ENCODE results near the gene ORC3.
A peak's percentile ranks its signal among the peaks of the same experiment; 100 is the strongest.

ORC3 gene

GRCh38 chr6:87572883-87573282 lies 17.1 kb upstream of the ORC3 start:
- peaks cover 2% of the 10 kb centered on the region for H3K4me1 ChIP-seq (ENCODE audit: control insufficient read depth, insufficient read depth, low read length)
- H3K27me3 ChIP-seq (ENCODE audit: control insufficient read depth, insufficient read depth, low read length) = no peaks in the 10 kb centered on the region
- no peaks in the 10 kb centered on the region for H3K9me3 ChIP-seq (ENCODE audit: control insufficient read depth, insufficient read depth, low read length)
- H3K9ac ChIP-seq (ENCODE audit: low read depth, low read length) = no peak overlapping the region
- H3K4me3 ChIP-seq (ENCODE audit: low read depth, low read length) = no peak overlapping the region
- no peaks in the 10 kb centered on the region for H3K36me3 ChIP-seq (ENCODE audit: control insufficient read depth, insufficient read depth, low read length)

- Histone ChIP-seq H3K36me3 (ENCODE audit: control insufficient read depth, insufficient read depth, low read length) (no peaks in the 10 kb centered on the region), H3K9me3 (ENCODE audit: control insufficient read depth, insufficient read depth, low read length) (no peaks in the 10 kb centered on the region), H3K27me3 (ENCODE audit: control insufficient read depth, insufficient read depth, low read length) (no peaks in the 10 kb centered on the region), H3K4me3 (ENCODE audit: low read depth, low read length) (no peak overlapping the region), H3K4me1 (ENCODE audit: control insufficient read depth, insufficient read depth, low read length) (peaks cover 2% of the 10 kb centered on the region), H3K9ac (ENCODE audit: low read depth, low read length) (no peak overlapping the region)
Observed at GRCh38 chr6:87573307-87574024, 16.5 kb upstream of the ORC3 start.

DNA sequence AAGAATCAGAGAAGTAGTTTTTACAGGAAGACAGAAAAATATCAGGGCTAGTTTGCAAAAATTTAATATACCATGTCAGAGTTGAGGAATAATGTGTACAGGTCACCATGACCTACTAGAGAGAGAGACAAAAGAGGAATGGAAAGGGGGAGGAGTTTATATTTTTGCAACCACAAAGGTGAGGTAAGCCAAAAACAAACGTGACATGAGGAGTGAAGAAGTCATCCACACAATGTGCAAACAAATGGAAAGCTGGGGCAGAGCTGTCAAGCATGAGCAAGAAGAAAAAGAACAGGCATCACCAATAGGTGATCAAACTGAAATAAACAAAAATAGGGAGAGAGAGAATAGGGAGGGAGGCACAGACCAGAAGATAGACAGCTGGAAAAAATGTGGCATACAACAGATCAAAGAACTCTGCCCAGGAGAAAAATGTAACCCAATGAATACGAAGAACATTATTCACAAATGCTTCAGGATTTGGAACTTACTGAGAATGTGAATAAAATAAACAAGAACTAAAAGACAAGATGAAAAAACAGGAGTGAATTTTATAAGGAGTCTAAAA lies 15.6 kb upstream of the ORC3 start:
- Histone ChIP-seq H3K9me3 (ENCODE audit: control insufficient read depth, insufficient read depth, low read length) (no peaks in the 10 kb centered on the region), H3K4me1 (ENCODE audit: control insufficient read depth, insufficient read depth, low read length) (peaks cover 6% of the 10 kb centered on the region), H3K36me3 (ENCODE audit: control insufficient read depth, insufficient read depth, low read length) (no peaks in the 10 kb centered on the region), H3K4me3 (ENCODE audit: low read depth, low read length) (no peak overlapping the region), H3K9ac (ENCODE audit: low read depth, low read length) (no peak overlapping the region), H3K27me3 (ENCODE audit: control insufficient read depth, insufficient read depth, low read length) (no peaks in the 10 kb centered on the region)

DNA sequence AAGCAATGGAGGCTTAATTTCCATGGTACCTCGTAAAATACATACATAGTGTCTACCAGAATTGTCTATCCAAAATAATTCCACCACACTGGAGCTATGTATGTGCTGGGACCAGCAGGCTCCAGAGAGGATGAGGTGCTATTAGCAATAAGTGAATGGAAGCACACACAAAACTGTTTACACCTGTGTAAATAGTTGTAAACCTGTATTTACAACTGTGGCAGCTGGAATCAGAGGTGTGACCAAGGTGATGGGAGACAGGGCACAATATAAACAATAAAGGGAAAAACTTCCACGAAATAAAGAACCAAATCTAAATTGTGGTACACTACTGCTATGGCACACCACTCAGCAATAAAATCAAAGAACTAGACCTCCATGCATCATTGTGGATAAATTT lies 14.5 kb upstream of the ORC3 start:
- Histone ChIP-seq H3K27me3 (ENCODE audit: control insufficient read depth, insufficient read depth, low read length) (no peaks in the 10 kb centered on the region), H3K4me3 (ENCODE audit: low read depth, low read length) (no peak overlapping the region), H3K36me3 (ENCODE audit: control insufficient read depth, insufficient read depth, low read length) (no peaks in the 10 kb centered on the region), H3K4me1 (ENCODE audit: control insufficient read depth, insufficient read depth, low read length) (peaks cover 6% of the 10 kb centered on the region), H3K9me3 (ENCODE audit: control insufficient read depth, insufficient read depth, low read length) (no peaks in the 10 kb centered on the region), H3K9ac (ENCODE audit: low read depth, low read length) (no peak overlapping the region)

DNA sequence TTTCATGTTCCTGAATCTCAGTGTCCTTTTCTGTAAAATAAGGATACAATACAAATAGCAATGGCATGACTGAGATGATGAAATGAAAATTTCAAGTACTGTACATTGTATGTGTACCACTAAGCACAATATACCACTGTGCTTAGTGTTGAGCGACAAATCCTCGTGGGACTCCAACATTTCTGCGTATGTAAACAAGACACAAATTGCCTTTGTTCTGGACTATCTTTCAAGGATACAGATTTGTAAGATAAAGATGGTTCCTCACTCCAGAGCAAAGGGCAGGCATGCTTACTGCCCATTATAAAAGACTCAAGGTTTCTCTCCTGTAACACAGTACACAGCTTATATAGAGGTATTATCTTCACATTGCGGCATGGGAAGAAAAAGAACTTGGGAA lies 6.1 kb upstream of the ORC3 start:
- H3K9ac ChIP-seq (ENCODE audit: low read depth, low read length) = no peak overlapping the region
- no peaks in the 10 kb centered on the region for H3K36me3 ChIP-seq (ENCODE audit: control insufficient read depth, insufficient read depth, low read length)
- H3K27me3 ChIP-seq (ENCODE audit: control insufficient read depth, insufficient read depth, low read length) = no peaks in the 10 kb centered on the region
- H3K4me3 ChIP-seq (ENCODE audit: low read depth, low read length) = no peak overlapping the region
- H3K9me3 ChIP-seq (ENCODE audit: control insufficient read depth, insufficient read depth, low read length) = no peaks in the 10 kb centered on the region
- peaks cover 3% of the 10 kb centered on the region for H3K4me1 ChIP-seq (ENCODE audit: control insufficient read depth, insufficient read depth, low read length)

- H3K4me1 ChIP-seq (ENCODE audit: control insufficient read depth, insufficient read depth, low read length) = peaks cover 3% of the 10 kb centered on the region
- H3K9me3 ChIP-seq (ENCODE audit: control insufficient read depth, insufficient read depth, low read length) = no peaks in the 10 kb centered on the region
- H3K9ac ChIP-seq (ENCODE audit: low read depth, low read length) = no peak overlapping the region
- no peaks in the 10 kb centered on the region for H3K36me3 ChIP-seq (ENCODE audit: control insufficient read depth, insufficient read depth, low read length)
- no peak overlapping the region for H3K4me3 ChIP-seq (ENCODE audit: low read depth, low read length)
- H3K27me3 ChIP-seq (ENCODE audit: control insufficient read depth, insufficient read depth, low read length) = no peaks in the 10 kb centered on the region
Observed at GRCh38 chr6:87586371-87587077, 3.4 kb upstream of the ORC3 start.

- Histone ChIP-seq H3K9me3 (ENCODE audit: control insufficient read depth, insufficient read depth, low read length) (no peaks in the 10 kb centered on the region), H3K9ac (ENCODE audit: low read depth, low read length) (peak overlapping the region; percentile 84), H3K4me1 (ENCODE audit: control insufficient read depth, insufficient read depth, low read length) (peaks cover 3% of the 10 kb centered on the region), H3K4me3 (ENCODE audit: low read depth, low read length) (peak overlapping the region; percentile 100), H3K36me3 (ENCODE audit: control insufficient read depth, insufficient read depth, low read length) (no peaks in the 10 kb centered on the region), H3K27me3 (ENCODE audit: control insufficient read depth, insufficient read depth, low read length) (no peaks in the 10 kb centered on the region)
Observed at GRCh38 chr6:87588756-87589407, 1.1 kb upstream of the ORC3 start.

- Histone ChIP-seq H3K4me1 (ENCODE audit: control insufficient read depth, insufficient read depth, low read length) (peaks cover 3% of the 10 kb centered on the region), H3K27me3 (ENCODE audit: control insufficient read depth, insufficient read depth, low read length) (no peaks in the 10 kb centered on the region), H3K9ac (ENCODE audit: low read depth, low read length) (peak overlapping the region; percentile 89), H3K4me3 (ENCODE audit: low read depth, low read length) (peak overlapping the region; percentile 100), H3K9me3 (ENCODE audit: control insufficient read depth, insufficient read depth, low read length) (no peaks in the 10 kb centered on the region), H3K36me3 (ENCODE audit: control insufficient read depth, insufficient read depth, low read length) (no peaks in the 10 kb centered on the region)
Observed at GRCh38 chr6:87590417-87590880, 514 bp downstream of the ORC3 start.

GRCh38 chr6:87590990-87591389 lies 1.1 kb downstream of the ORC3 start:
- H3K36me3 ChIP-seq (ENCODE audit: control insufficient read depth, insufficient read depth, low read length) = no peaks in the 10 kb centered on the region
- H3K4me3 ChIP-seq (ENCODE audit: low read depth, low read length) = peak overlapping the region; percentile 100
- peaks cover 3% of the 10 kb centered on the region for H3K4me1 ChIP-seq (ENCODE audit: control insufficient read depth, insufficient read depth, low read length)
- no peaks in the 10 kb centered on the region for H3K27me3 ChIP-seq (ENCODE audit: control insufficient read depth, insufficient read depth, low read length)
- H3K9ac ChIP-seq (ENCODE audit: low read depth, low read length) = peak overlapping the region; percentile 89
- H3K9me3 ChIP-seq (ENCODE audit: control insufficient read depth, insufficient read depth, low read length) = no peaks in the 10 kb centered on the region

GRCh38 chr6:87600576-87600975 lies 10.6 kb downstream of the ORC3 start:
- H3K4me1 ChIP-seq (ENCODE audit: control insufficient read depth, insufficient read depth, low read length) = peaks cover 6% of the 10 kb centered on the region
- H3K27me3 ChIP-seq (ENCODE audit: control insufficient read depth, insufficient read depth, low read length) = no peaks in the 10 kb centered on the region
- no peaks in the 10 kb centered on the region for H3K9me3 ChIP-seq (ENCODE audit: control insufficient read depth, insufficient read depth, low read length)
- H3K36me3 ChIP-seq (ENCODE audit: control insufficient read depth, insufficient read depth, low read length) = no peaks in the 10 kb centered on the region
- no peak overlapping the region for H3K4me3 ChIP-seq (ENCODE audit: low read depth, low read length)
- H3K9ac ChIP-seq (ENCODE audit: low read depth, low read length) = no peak overlapping the region

DNA sequence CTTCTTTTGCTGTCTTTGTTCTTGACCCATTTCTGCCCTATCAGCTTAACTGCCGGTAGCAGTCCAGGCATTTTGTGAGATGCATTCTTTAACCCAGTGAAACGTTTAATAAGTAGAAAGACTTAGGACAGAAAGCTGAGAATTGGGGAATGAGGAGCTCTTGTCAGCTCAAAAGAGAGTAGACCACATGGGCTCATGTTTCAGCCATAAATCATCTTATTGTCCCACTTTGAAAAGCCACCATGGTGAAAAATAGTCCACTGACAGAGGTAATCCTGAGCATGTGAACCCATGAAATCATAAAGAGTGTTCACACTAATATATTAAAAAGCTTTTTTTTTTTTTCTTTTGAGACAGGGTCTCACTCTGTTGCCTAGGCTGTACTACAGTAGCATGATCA lies 16.3 kb downstream of the ORC3 start:
- H3K27me3 ChIP-seq (ENCODE audit: control insufficient read depth, insufficient read depth, low read length) = no peaks in the 10 kb centered on the region
- peaks cover 8% of the 10 kb centered on the region for H3K36me3 ChIP-seq (ENCODE audit: control insufficient read depth, insufficient read depth, low read length)
- no peaks in the 10 kb centered on the region for H3K9me3 ChIP-seq (ENCODE audit: control insufficient read depth, insufficient read depth, low read length)
- peaks cover 6% of the 10 kb centered on the region for H3K4me1 ChIP-seq (ENCODE audit: control insufficient read depth, insufficient read depth, low read length)
- no peak overlapping the region for H3K4me3 ChIP-seq (ENCODE audit: low read depth, low read length)
- H3K9ac ChIP-seq (ENCODE audit: low read depth, low read length) = no peak overlapping the region
